HG03354 (cell line): ENCODE data around the gene SOX18.
"Not testable (repeated sequence)": the region's sequence is repeated elsewhere in the genome, so short reads cannot be mapped to it uniquely, and the experiment has no call there.

Source experiments
- ATAC-seq: cut with Tn5 transposase; IDR thresholded peaks from one replicate; pipeline ENCODE4 v1.9.1; 2021; ENCODE audit warnings: mild to moderate bottlenecking; ENCODE audit not compliant: unreplicated experiment, poor library complexity, severe bottlenecking

The SOX18 gene

DNA sequence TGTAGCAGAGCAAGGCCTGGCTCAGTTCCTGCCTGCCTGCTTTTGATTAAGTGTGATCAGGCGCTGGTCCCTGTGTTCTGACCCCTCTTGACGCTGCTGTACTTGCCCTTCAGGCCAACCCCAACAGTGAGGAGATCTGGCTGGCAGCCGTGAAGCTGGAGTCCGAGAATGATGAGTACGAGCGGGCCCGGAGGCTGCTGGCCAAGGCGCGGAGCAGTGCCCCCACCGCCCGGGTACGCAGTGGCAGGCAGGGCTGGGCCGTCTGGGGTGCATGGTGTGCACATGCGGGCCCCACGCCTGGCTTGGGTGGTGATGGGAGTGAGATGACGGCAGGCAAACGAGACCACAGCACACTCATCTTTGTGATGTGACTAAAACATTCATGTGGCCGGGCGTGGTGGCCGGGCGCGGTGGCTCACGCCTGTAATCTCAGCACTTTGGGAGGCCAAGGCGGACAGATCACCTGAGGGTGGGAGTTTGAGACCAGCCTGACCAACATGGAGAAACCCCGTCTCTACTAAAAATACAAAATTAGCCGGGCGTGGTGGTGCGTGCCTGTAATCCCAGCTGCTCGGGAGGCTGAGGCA is 23.5 kb downstream of the SOX18 start:
- no peak for ATAC-seq

- ATAC-seq, result no peak
These were observed 24.2 kb downstream of the SOX18 start for GRCh38 chr20:64025101-64025825.

GRCh38 chr20:64024141-64024990 is 25.1 kb downstream of the SOX18 start:
- ATAC-seq, result no peak

- no peak for ATAC-seq
These were observed 25.9 kb downstream of the SOX18 start for GRCh38 chr20:64023361-64024140.

GRCh38 chr20:64022671-64023360 is 26.6 kb downstream of the SOX18 start:
- ATAC-seq, result no peak

GRCh38 chr20:64021124-64021975 is 28.1 kb downstream of the SOX18 start:
- no peak for ATAC-seq

- ATAC-seq, result no peak
These were observed 33.8 kb downstream of the SOX18 start for GRCh38 chr20:64015635-64016034.

- not testable (repeated sequence) for ATAC-seq
These were observed 36.9 kb downstream of the SOX18 start for GRCh38 chr20:64012385-64013154.

- ATAC-seq, result no peak
These were observed 38.1 kb downstream of the SOX18 start for GRCh38 chr20:64011366-64011779.

- ATAC-seq, result no peak
These were observed 38.7 kb downstream of the SOX18 start for GRCh38 chr20:64010711-64011237.

DNA sequence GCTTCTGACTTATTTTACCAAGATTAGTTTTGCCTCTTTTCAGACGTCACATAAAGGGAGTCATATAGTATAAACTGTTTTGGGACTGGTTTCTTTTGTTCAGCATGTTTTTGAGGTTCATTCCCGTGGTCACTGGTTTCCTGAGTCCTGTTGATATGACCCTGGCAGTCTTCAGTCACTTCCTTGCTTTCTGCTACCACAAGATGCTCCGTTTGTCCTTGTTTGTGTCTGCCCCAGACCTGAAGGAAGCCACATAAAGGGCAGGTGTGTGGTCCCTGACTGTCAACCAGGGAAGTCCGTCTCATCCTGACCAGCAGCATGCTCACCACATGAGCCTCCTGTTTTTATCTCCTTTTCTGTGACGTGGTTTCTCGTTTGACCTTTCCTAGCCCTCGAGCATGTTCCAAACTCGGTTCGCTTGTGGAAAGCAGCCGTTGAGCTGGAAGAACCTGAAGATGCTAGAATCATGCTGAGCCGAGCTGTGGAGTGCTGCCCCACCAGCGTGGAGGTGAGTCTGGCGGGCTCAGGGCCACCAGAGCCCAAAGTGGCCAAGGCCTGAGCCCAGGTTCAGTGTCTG is 39.5 kb downstream of the SOX18 start:
- no peak for ATAC-seq

DNA sequence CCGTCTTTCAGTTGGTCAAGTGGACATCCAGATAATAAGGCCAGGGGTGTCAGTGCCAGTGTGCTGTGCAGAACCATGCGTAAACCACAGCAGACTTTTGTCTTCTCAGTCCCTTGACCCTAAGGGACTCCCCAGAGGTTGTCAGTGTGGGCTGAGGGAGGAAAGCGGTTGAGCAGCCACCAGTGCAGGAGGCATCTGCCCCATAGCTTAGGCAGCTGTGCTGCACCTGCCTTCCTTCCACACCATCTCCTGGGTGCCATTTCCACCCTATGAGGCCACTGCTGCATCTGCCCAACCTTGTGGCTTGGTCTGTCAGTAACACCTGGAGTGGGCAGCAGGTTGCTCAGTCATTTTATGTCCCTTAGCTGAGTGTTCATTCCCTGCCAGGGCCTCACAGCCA is 42.5 kb downstream of the SOX18 start:
- ATAC-seq, result no peak

DNA sequence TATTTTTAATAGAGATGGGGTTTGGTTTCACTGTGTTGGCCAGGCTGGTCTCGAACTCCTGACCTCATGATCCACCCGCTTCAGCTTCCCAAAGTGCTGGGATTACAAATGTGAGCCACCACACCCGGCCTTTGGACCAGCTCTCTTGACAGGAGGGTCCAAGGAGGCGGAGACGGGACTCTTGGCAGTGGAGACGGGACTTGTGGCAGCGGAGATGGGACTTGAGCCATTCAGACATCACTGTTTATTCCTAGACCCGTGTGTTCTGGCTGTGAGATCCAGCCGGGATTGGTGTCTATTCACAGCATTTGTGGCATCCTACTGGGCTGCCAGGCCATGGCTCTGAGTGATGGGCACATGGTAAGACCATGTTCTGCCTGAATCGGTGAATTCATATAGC is 42.9 kb downstream of the SOX18 start:
- no peak for ATAC-seq

GRCh38 chr20:64005394-64005793 is 44.0 kb downstream of the SOX18 start:
- no peak for ATAC-seq

DNA sequence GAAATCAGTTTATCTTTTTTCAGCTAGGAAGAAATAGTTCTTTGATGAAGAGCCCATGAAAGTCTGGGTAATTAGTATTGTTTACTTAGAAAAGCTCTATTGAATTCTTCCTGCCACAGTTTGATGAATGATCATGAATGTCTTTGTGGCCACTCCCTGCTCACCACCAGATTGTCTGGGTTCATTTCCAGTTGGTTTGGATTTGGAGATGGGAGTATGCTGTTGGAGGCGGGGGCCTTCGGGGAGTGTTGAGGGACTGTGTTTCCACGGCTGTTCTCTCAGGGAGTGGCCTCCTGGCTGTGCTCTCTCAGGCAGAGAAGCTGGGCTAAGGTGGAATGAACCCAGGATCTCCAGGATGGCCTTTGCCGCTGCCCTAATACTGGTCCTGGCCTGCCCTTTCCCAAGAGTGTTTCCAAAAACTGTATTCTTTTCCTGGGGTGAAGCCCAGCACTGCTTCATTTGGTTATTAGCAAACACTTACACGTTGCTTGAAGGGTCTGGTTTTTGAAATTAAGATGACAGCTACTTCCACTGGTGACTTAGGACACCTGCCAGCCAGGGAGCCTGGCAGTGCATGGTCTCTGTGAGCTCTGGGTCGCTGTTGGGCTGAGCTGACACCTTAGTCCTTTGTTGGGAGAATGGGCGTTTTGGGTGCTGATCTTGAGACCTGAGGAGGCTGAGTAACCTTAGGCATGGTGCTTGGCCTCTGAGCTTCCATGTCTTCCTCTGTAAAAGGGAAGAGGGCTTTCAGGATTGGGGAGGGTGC is 45.3 kb downstream of the SOX18 start:
- no peak for ATAC-seq

- no peak for ATAC-seq
These were observed 47.8 kb downstream of the SOX18 start for GRCh38 chr20:64001607-64002011.

DNA sequence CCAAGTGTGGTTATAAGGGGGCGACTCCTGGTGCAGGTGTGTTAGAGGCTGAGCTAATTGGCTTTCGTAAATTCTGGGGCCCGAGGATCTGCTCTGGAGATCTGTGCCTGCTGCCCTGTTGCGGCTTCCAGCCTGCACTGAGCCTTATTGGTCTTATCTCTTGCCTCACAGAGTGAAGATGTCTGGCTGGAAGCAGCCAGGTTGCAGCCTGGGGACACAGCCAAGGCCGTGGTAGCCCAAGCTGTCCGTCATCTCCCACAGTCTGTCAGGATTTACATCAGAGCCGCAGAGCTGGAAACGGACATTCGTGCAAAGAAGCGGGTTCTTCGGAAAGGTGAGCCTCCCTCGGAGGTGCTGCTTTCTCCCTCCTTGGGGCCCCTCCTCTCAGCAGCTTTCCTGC is 48.5 kb downstream of the SOX18 start:
- no peak for ATAC-seq
